CD1c-positive myeloid dendritic cell (primary cell): ENCODE data around the gene OXLD1.

Source experiments
- DNase-seq: peaks from one replicate; pipeline ENCODE4 v3.0.0-alpha.2; 2016; ENCODE audit errors: extremely low spot score

Gene OXLD1

DNA sequence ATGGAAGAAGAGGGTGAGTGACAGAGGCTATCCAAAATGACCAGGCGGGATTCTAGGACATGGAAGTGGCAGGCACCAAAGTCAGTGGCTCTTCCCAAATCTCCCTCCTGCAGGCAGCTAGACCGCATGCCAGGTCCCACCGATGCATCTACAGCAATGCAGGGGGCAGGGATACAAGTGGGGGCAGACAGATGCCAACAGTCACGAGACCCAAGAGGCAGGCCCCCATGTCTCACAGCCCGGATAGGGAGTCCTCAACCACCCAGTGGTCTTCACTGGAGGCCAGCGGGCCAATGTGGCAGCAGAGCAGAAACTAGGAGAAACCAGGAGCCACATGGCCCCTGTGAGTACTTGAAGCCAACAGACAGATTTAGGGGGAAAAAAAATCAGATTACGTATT is 49.5 kb downstream of the OXLD1 start:
- no peak for DNase-seq

DNA sequence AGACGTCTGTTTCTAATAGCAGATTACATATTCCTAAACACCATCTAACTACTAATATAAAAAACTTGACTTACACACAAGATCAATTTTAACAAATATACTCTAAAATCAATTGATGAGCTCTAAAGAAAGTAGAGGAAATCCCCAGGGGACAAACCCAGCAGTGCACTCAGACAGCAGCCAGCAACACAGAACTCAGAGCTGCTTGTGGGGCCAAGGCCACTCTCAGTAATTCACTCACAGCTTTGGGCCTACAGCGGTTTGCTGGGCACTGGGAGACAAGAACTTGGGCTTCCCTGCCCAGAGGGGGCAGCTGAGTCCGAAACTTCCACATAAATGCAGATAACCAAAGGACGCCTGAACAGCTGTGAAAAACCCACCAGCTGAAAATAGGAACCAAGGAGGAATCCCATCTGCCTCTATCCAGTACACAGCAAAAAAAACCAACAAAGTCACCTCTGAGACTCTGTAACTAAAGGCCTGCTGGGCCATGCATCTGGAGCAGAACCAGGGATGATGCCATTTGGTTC is 50.9 kb downstream of the OXLD1 start:
- no peak for DNase-seq
